Stimulated activated naive CD8-positive, alpha-beta T cell treated with anti-CD3 and anti-CD28 coated beads, Interleukin-15, amount 100 ng/mL, for 72 hours (primary cell): Measurements from ENCODE around the gene NUBP2.

ENCODE experiments used
- ATAC-seq: fragments of 150-1000 bp; cut with Tn5 transposase; 2 replicates; pipeline ENCODE4 v1.10.0; 2021; ENCODE audit warnings: mild to moderate bottlenecking, moderate library complexity
- DNase-seq, 2 donors: peaks; one replicate each; pipeline ENCODE4 v3.0.0; 2021 to 2022
- H3K27ac Mint-ChIP-seq, 2 donors: one replicate each; pipeline ENCODE4 v1.8.0; 2022; ENCODE audit warnings: mild to moderate bottlenecking in 2 of 2, mixed read lengths in 2 of 2, moderate library complexity in 2 of 2
- H3K27me3 Mint-ChIP-seq: one replicate; pipeline ENCODE4 v1.8.0; 2022; ENCODE audit warnings: mixed read lengths
- H3K4me1 Mint-ChIP-seq: one replicate; pipeline ENCODE4 v1.8.0; 2022; ENCODE audit warnings: mild to moderate bottlenecking, mixed read lengths
- H3K4me3 Mint-ChIP-seq, 2 donors: one replicate each; pipeline ENCODE4 v1.8.0; 2022; ENCODE audit warnings: mild to moderate bottlenecking in 2 of 2, mixed read lengths in 2 of 2, moderate library complexity in 1 of 2
- H3K9me3 Mint-ChIP-seq, 2 donors: one replicate each; pipeline ENCODE4 v1.8.0; 2022; ENCODE audit warnings: mixed read lengths in 2 of 2

NUBP2 gene, protein sequence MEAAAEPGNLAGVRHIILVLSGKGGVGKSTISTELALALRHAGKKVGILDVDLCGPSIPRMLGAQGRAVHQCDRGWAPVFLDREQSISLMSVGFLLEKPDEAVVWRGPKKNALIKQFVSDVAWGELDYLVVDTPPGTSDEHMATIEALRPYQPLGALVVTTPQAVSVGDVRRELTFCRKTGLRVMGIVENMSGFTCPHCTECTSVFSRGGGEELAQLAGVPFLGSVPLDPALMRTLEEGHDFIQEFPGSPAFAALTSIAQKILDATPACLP

DNA sequence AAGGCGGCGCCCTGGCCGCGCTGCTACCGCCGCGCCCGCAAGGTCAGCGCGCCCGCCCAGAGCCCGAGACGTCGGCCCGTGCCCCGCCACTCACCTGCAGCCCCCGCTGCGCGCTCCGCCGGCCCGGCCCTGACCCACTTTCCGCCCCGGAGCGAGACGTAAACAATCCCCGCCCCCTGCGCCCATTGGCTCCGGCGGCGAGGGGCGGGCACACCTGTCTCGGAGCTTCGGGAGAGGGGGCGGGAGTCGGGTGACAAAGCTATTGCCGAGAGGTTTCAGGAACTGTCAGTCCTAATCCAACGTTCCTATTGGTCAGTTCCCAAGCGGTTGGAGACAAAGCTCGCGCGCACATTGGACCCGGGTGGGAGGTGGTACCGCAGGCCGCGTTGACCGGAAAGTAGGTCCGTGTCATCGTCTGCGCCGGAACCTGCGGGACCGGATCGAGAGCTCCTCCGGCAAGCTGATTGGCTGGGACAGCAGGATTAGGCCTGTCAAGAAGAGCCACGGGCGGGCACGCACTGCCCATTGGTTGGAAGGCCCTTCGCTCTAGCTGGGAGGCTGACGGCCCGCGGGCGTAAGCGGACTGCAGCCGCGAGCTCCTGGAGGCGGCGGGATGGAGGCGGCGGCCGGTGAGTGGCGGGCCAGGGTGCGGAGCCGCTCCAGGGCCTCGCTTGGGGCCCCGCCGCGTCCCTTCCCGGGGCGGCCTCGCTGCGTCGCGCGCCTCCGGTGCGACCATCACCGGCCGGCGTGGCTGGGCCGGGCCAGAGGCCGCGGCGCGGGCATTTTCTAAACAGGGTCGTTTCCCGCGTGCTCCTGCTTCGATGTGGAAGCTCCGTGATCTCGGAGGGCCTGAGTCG, at the start of gene NUBP2, which contains the start of gene SPSB3:
Gene NUBP2, plus strand, starts transcription at position 553 of the 857 bp plus-strand sequence. Its CDS starts 61 bp downstream, at position 614.
Gene SPSB3, minus strand, starts transcription at position 164 of the 857 bp plus-strand sequence. CDS start 1,088 bp downstream, outside the sequence.
- peaks cover 34% of the 10 kb centered on the region for H3K4me1 Mint-ChIP-seq
- H3K27me3 Mint-ChIP-seq = no peaks in the 10 kb centered on the region
- H3K4me3 Mint-ChIP-seq = peak within 1 kb of the TSS; percentile 90 to 92
- ATAC-seq = peak; percentile 93
- peak within 1 kb of the TSS; percentile 78 to 94 for H3K27ac Mint-ChIP-seq
- no peaks in the 10 kb centered on the region for H3K9me3 Mint-ChIP-seq
- DNase-seq = peak; percentile 98 to 100

DNA sequence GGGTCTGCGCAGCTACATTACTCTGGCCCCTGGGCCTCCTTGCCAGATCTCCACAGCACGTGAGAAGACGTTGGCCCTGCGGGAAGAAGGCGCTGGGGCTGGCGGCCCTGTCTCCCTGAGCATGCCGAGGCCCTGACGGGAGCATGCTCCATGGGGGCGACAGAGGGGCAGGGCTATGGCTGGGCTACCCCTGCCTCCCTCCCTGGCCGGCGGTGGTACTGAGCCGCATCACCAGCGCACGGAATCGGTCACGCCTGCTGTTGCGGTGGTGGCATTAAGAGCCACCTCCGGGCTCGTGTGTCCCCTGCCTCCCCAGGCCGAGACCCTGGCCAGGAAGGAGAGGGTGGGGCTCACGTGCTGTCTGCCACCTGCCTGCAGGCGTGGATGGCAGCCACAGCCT, 48.6 kb upstream of the NUBP2 start:
- Mint-ChIP-seq H3K27ac (no peak overlapping the region), H3K4me1 (no peaks in the 10 kb centered on the region), H3K27me3 (no peaks in the 10 kb centered on the region), H3K4me3 (no peak overlapping the region), H3K9me3 (no peaks in the 10 kb centered on the region)
- DNase-seq (no peak), ATAC-seq (no peak)

DNA sequence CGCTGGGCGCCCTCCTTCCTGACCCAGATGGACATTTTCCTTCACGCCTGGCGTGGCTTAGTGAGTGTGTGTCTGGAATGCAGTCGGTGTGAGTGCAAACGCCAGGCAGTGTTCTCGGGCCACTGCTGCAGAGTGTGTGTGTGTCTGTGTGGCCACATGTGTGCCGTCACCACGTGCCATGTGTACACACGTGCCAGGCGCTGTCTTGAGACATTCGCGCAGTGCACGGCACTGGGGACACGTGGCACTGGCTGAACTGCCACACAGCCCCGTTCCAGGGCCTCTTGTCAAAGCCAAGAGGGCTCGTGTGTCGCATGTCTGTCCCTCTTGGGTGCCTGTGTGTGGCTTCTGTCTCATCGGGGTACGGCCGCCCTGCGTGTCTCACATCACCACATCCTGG, 47.9 kb upstream of the NUBP2 start:
- H3K9me3 Mint-ChIP-seq = no peaks in the 10 kb centered on the region
- H3K4me3 Mint-ChIP-seq = no peak overlapping the region
- no peak for DNase-seq
- ATAC-seq = no peak
- H3K27me3 Mint-ChIP-seq = no peaks in the 10 kb centered on the region
- no peaks in the 10 kb centered on the region for H3K4me1 Mint-ChIP-seq
- peak overlapping the region in 1 of 2 donors; percentile 76 for H3K27ac Mint-ChIP-seq

DNA sequence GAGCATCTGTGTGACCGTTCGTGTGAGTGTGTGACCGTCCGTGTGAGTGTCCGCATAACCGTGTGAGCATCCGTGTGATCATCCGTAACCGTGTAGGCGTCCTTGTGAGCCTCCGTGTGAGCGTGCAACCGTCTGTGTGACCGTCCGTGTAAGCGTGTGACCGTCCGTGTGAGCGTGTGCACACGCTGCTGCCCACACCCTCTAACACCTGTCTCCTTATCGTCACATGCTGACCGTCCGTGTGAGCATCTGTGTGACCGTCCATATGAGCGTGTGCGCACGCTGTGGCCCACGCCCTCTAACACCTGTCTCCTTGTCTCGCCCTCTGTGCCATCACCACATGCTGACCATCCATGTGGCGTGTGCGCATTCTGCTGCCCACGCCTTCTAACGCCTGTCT, 42.5 kb upstream of the NUBP2 start:
- ATAC-seq = no peak
- H3K4me3 Mint-ChIP-seq = no peak overlapping the region
- H3K9me3 Mint-ChIP-seq = no peaks in the 10 kb centered on the region
- H3K4me1 Mint-ChIP-seq = no peaks in the 10 kb centered on the region
- no peak for DNase-seq
- no peaks in the 10 kb centered on the region for H3K27me3 Mint-ChIP-seq
- H3K27ac Mint-ChIP-seq = no peak overlapping the region

DNA sequence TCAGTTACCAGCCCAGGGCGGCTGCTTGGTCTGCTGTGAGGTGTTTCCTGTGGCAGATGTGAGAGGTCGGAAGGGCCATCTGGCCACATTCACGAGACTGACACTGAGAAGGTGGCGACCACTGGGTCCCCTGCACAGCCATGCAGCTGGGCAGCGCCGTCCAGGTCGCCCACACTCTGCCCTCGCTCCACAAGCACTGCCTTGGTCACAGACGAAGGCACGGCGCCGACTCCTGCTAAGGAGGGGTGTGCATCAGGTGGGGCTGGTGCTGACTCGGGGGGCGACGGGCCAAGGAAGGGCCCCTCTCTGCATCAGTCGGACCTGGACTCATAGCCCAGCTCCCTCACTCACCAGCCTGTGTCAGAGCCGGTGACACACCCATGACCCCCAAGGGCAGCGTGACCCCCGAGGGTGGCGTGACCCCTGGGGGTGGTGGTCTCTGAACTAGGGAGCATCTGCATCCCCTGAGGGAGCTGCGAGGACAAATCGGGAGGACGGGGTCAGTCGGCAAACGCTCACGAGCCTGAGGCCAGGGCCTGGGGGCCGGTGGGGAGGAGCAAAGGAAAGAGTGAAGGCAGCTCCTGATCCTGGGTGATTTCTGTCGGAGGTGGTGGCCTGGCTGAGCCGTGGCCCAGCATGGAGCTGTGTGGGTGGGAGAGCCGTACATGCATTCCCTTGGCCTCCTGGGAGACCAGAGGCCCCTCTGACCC, 41.8 kb upstream of the NUBP2 start:
- Mint-ChIP-seq H3K27me3 (no peaks in the 10 kb centered on the region), H3K4me3 (no peak overlapping the region), H3K4me1 (no peaks in the 10 kb centered on the region), H3K27ac (peak overlapping the region in 1 of 2 donors; percentile 68), H3K9me3 (no peaks in the 10 kb centered on the region)
- no peak for ATAC-seq
- no peak for DNase-seq

DNA sequence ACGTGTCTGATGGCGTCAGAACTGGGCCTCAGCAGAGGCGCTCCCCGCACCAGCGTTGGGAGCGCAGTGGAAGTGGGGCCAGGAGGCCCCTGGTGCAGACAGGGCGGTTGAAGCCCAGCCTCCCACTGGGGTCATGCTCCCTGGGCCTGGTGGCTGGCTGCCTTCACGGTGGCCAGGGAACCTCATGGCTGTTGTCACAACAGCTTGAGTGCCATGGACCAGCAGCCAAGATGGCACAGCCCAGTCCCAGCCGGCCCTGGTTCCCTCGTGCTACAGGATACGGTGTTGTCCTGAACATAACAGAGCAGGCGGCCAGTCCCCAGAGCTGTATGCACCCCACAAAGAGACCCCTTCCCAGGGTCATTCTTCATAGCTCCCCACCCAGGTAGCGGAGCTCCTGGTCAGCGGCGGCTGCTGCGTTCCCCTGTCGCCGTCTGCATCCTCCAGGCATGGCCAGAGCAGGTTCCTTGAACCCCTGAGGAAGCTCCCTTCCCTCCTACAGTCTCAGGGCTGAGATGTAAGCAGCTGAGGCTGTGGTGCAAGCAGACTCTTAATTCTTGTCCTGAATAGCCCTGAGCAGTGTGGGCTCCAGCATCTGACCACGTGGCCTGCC, 41.1 kb upstream of the NUBP2 start:
- DNase-seq (no peak), ATAC-seq (no peak)
- H3K27ac Mint-ChIP-seq = no peak overlapping the region
- H3K4me3 Mint-ChIP-seq = no peak overlapping the region
- no peaks in the 10 kb centered on the region for H3K27me3 Mint-ChIP-seq
- H3K4me1 Mint-ChIP-seq = no peaks in the 10 kb centered on the region
- no peaks in the 10 kb centered on the region for H3K9me3 Mint-ChIP-seq

DNA sequence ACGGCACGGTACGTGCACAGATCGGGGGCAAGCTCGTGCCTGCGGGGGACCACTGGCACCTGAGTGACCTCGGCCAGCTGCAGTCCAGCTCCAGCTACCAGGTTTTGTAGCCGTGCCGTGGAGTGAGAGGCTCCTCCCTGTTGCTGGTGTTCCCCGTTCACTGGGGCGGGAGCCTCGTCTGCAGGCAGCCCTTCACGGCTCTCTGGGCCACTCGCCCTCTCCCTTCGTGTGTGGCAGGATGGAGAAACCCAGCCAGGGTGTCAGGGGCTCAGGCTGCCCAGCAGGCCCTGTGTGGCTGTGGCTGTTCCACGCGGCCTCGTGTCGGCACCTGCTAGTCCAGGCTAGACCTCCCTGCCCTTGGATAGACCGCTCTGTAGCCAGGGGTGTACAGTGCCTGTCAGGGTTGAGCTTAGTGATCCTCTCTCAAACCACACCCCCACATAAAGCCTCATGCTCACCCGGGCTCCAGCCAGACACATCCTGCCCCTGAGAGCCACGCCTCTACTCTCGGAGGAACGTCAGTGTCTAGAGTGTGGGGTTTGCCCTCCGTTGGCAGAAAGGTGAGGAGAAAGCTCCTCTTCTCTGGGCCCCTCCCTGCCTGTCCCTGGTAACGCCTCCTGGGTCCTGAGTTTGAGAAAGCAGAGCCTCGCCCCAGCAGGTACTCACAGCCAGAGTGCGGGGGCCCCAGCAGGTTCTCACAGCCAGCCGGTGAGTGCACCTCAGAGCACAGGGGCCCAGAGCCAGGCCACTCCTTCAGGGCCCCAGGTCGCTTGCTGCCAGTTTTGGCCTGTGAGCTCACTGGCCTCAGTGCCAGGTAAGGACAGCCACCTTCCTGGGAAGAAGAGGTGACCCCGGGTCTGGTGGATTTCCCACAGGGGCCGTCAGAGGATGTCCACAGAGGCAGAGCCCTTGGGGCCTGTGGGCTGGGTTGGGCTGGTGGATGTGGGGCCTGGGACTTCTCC, 39.1 kb upstream of the NUBP2 start:
- no peak overlapping the region for H3K4me3 Mint-ChIP-seq
- H3K27ac Mint-ChIP-seq = no peak overlapping the region
- DNase-seq (no peak), ATAC-seq (no peak)
- no peaks in the 10 kb centered on the region for H3K27me3 Mint-ChIP-seq
- H3K4me1 Mint-ChIP-seq = no peaks in the 10 kb centered on the region
- H3K9me3 Mint-ChIP-seq = no peaks in the 10 kb centered on the region

DNA sequence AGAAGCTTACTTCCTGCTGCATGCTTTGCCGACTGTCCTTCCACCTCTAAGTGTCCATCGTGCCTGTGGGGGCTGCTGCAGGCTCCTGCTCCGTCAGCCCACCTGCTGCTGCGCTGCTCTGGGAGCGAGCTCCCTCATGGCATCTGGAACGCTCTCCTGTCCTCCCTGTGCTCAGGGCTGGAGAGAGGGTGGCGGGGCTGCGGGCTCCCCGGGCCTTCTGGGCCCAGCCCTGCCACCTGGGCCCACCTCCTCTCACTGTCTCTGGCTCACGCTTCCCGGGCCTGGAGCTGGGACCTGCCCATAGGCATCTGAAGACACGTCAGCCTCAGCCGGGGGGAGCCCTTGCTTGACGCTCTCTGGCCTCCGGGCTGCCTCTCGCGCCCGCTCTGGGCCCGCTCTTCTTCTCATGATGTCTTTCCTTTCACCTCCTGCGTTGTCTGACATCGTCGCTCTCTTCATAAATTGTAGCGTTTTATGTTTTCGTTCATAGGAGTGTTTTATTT, 38.4 kb upstream of the NUBP2 start:
- ATAC-seq (no peak), DNase-seq (no peak)
- H3K4me3 Mint-ChIP-seq = no peak overlapping the region
- no peaks in the 10 kb centered on the region for H3K4me1 Mint-ChIP-seq
- H3K27ac Mint-ChIP-seq = no peak overlapping the region
- H3K27me3 Mint-ChIP-seq = no peaks in the 10 kb centered on the region
- H3K9me3 Mint-ChIP-seq = no peaks in the 10 kb centered on the region

DNA sequence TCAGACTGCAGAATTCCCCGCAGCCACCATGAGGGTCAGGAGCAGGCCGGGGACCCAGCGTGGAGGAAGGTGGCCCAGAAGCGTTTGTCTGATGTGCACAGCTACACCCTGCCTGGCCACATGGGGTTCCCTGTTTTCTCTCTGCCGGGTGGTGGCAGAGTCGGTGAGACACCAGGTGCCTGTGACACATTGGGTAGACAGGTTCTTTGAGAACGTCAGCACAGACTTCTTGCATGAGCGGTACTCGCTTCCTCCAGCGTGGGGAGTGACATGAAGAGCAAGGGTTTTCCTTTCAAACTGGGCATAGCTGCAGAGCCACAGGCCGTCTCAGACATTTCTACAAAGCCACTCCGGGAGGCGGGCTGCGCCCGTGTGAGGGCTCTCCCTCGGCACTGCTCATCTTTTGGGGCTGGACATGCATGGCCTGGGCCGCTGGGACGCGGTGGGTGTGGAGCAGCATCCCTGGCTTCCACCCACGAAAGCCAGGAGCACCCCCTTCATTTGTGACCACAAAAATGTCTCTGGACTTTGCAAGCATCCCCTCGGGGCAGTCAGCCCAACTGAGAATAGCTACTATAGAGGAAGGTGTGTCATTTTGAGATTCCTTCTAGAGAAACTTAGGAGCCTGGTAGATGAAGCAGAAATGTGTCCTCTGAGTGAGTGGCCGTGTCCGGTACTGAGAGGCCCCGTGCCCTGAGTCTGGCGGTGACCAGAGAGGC, 37.4 kb upstream of the NUBP2 start:
- Mint-ChIP-seq H3K4me3 (no peak overlapping the region), H3K9me3 (no peaks in the 10 kb centered on the region), H3K27ac (peak overlapping the region in 1 of 2 donors; percentile 57), H3K4me1 (no peaks in the 10 kb centered on the region), H3K27me3 (no peaks in the 10 kb centered on the region)
- ATAC-seq (no peak), DNase-seq (no peak)

DNA sequence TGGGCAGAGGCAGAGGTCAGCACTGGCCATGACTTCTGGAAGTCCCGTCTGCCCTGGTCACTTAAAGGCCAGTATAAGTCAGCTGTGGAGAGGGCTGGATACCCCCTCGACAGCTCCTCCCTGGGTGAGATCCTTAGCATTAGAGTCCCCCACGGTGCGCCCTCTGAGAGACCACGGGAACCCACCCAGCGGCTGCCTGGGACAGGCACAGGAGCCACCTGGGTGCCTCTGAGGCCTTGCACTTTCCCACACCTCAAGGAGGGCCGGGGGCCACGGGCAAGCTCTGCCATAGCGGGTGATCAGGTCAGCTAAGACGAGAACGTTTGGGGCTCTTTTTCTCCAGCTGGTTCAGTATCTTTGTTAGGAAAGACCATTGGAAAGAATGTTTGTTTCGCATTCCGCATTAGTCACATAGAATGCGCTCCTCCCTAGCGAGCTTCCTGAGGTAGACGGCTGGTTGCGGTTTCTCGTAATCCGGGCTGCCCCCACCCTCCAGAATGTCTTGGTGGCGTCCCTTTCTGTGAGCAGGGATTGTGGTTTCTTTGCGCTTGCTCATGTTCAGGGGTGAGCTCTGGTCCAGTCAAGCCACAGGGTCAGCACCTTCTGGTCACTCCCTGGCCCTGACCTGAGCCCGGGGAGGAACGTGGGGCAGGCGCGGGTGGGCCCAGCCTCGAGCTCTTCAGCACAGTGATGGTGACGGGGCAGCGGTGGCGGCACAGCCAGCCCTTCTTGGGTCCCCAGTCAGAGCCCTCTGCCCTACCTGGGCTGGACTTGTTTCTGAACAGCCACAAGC, 36.7 kb upstream of the NUBP2 start:
- no peak overlapping the region for H3K27ac Mint-ChIP-seq
- H3K4me1 Mint-ChIP-seq = no peaks in the 10 kb centered on the region
- no peak overlapping the region for H3K4me3 Mint-ChIP-seq
- no peak for ATAC-seq
- no peak for DNase-seq
- no peaks in the 10 kb centered on the region for H3K27me3 Mint-ChIP-seq
- no peaks in the 10 kb centered on the region for H3K9me3 Mint-ChIP-seq

DNA sequence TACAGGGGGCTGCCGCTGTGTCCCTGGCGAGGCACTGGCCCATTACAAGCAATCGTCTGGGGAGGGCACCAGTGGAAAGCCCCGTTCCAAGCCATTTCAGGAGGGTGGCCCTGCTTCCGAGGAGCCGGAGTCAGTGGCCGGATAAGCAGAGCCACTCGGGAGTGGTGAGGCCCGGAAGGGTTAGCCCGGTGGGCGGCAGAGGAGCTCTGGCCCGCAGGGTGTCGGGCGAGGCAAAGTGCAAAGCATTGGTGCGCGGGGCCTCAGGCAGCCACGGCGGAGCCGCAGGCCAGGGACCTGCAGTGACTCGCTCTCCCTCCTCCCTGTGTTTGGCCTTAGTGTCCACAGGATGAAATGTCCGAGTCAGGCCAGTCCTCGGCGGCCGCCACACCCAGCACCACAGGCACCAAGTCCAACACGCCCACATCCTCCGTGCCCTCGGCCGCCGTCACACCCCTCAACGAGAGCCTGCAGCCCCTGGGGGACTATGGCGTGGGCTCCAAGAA, 36.0 kb upstream of the NUBP2 start:
- no peak overlapping the region for H3K4me3 Mint-ChIP-seq
- DNase-seq = no peak
- H3K4me1 Mint-ChIP-seq = no peaks in the 10 kb centered on the region
- no peak for ATAC-seq
- no peaks in the 10 kb centered on the region for H3K27me3 Mint-ChIP-seq
- H3K27ac Mint-ChIP-seq = no peak overlapping the region
- H3K9me3 Mint-ChIP-seq = no peaks in the 10 kb centered on the region

DNA sequence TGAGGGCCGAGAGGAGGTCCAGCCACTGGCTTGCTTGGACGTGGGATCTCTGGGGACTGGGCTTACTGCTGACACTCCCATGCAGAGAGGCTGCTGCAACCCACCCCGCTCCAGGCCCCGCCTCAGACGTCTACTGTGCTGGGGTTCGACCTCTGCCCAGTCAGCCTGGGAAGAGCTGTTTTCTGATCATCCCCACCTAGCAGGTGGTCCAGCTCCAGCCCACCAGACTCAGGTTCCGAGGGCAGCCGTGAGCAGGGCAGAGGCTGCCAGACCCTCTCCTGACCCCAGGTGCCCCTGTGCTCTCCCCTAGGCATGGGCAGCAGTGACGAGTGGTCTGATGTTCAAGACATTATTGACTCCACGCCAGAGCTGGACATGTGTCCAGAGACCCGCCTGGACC, 34.8 kb upstream of the NUBP2 start:
- H3K4me1 Mint-ChIP-seq = no peaks in the 10 kb centered on the region
- ATAC-seq (no peak), DNase-seq (no peak)
- H3K4me3 Mint-ChIP-seq = no peak overlapping the region
- H3K27ac Mint-ChIP-seq = no peak overlapping the region
- H3K9me3 Mint-ChIP-seq = no peaks in the 10 kb centered on the region
- no peaks in the 10 kb centered on the region for H3K27me3 Mint-ChIP-seq
